SK-N-SH (cell line): ENCODE measurements around the gene GNAT1. TPM values are rescaled to one million over a fixed set of nuclear protein-coding genes. Genes with fewer than 3 reads are reported as not detected.

ENCODE experiments used
- CTCF ChIA-PET: fragments of 300-600, 350-600 bp; formaldehyde crosslinking; extraction: SDS; loops from one replicate; lab custom pipeline; 2021; lab: Yijun Ruan, JAX
- POLR2A ChIA-PET: fragments of 350-600 bp; sonication (Branson Sonifier 250); formaldehyde crosslinking; extraction: SDS; loops from one replicate; lab custom pipeline; 2020; ENCODE audit warnings: antibody characterized with exemption, inconsistent platforms; lab: Yijun Ruan, JAX
- DNase-seq: peaks from one replicate; pipeline ENCODE4 v3.0.0; 2012
- H2AFZ ChIP-seq: fragments of 200-600 bp; sonication (generic); 2 replicates; pipeline ENCODE4 v1.8.1; 2016; ENCODE audit warnings: antibody characterized with exemption, mild to moderate bottlenecking, low read depth
- H3F3A ChIP-seq: fragments of 200-600 bp; sonication (generic); replicated peaks from 2 replicates; pipeline ENCODE3; 2016; ENCODE audit warnings: antibody characterized with exemption, mild to moderate bottlenecking; ENCODE audit not compliant: insufficient read depth
- H3K27ac ChIP-seq, 2 experiments: fragments of 200-500 bp in 1 of 2; fragments of 200-600 bp in 1 of 2; sonication (Bioruptor generic) in 1 of 2; sonication (generic), shearing (Covaris generic) in 1 of 2; 2 replicates each; pipeline versions ENCODE4 v1.5.1 to v1.6.1; 2014 to 2016; ENCODE audit warnings: low read depth in 2 of 2, inconsistent platforms in 1 of 2, low read length in 1 of 2, mild to moderate bottlenecking in 1 of 2, mixed read lengths in 1 of 2
- H3K27me3 ChIP-seq: fragments of 200-600 bp; sonication (generic), shearing (Covaris generic); 2 replicates; pipeline ENCODE4 v1.6.1; 2016; ENCODE audit warnings: mixed run types; ENCODE audit not compliant: insufficient read depth
- H3K36me3 ChIP-seq, 2 experiments: fragments of 200-500 bp in 1 of 2; fragments of 200-600 bp in 1 of 2; sonication (Bioruptor generic) in 1 of 2; sonication (generic) in 1 of 2; replicated peaks in 1 of 2; 2 replicates each; pipeline versions ENCODE3 to v1.5.1; 2014 to 2016; ENCODE audit warnings: low read length in 1 of 2, mild to moderate bottlenecking in 1 of 2; ENCODE audit not compliant: insufficient read depth in 2 of 2, control insufficient read depth in 1 of 2
- H3K4me1 ChIP-seq, 2 experiments: fragments of 200-500 bp in 1 of 2; fragments of 200-600 bp in 1 of 2; sonication (Bioruptor generic) in 1 of 2; sonication (generic), shearing (Covaris generic) in 1 of 2; 2 replicates each; pipeline versions ENCODE4 v1.5.1 to v1.6.1; 2014 to 2016; ENCODE audit warnings: low read depth in 1 of 2, low read length in 1 of 2, mixed run types in 1 of 2; ENCODE audit not compliant: insufficient read depth in 2 of 2, control insufficient read depth in 1 of 2
- H3K4me2 ChIP-seq: fragments of 200-600 bp; sonication (generic), shearing (Covaris generic); 2 replicates; pipeline ENCODE4 v1.6.1; 2017; ENCODE audit warnings: mixed run types
- H3K4me3 ChIP-seq, 2 experiments: fragments of 200-500 bp in 1 of 2; fragments of 200-600 bp in 1 of 2; sonication (Bioruptor generic) in 1 of 2; sonication (generic), shearing (Covaris generic) in 1 of 2; 2 replicates each; pipeline versions ENCODE4 v1.5.1 to v1.8.1; 2014 to 2016; ENCODE audit warnings: low read depth in 2 of 2, inconsistent platforms in 1 of 2, low read length in 1 of 2, mild to moderate bottlenecking in 1 of 2, mixed read lengths in 1 of 2, moderate library complexity in 1 of 2
- H3K79me2 ChIP-seq: fragments of 200-600 bp; sonication (generic); 2 replicates; pipeline ENCODE4 v1.8.1; 2017; ENCODE audit warnings: mild to moderate bottlenecking; ENCODE audit not compliant: insufficient read depth
- H3K9ac ChIP-seq: fragments of 200-600 bp; sonication (generic); 2 replicates; pipeline ENCODE4 v1.6.1; 2017; ENCODE audit warnings: mixed run types
- H3K9me2 ChIP-seq: fragments of 200-600 bp; sonication (generic); 2 replicates; pipeline ENCODE4 v1.6.1; 2017; ENCODE audit warnings: mixed run types
- H3K9me3 ChIP-seq: fragments of 200-600 bp; sonication (generic); 2 replicates; pipeline ENCODE4 v1.6.1; 2017; ENCODE audit warnings: mixed run types, mild to moderate bottlenecking, moderate library complexity
- H4K20me1 ChIP-seq: fragments of 200-600 bp; sonication (generic); 2 replicates; pipeline ENCODE4 v1.6.1; 2017; ENCODE audit warnings: mild to moderate bottlenecking, mixed run types; ENCODE audit not compliant: insufficient read depth
- ELF1 ChIP-seq: IDR thresholded peaks from 2 replicates; pipeline ENCODE4 v1.4.0; 2012
- EP300 ChIP-seq, 2 experiments: IDR thresholded peaks; 2 replicates each; pipeline versions ENCODE4 v1.4.0 to v1.6.1; 2012; ENCODE audit warnings: borderline replicate concordance in 1 of 2, low read depth in 1 of 2, low read length in 1 of 2
- FOSL2 ChIP-seq: IDR thresholded peaks from 2 replicates; pipeline ENCODE4 v1.4.0; 2012; ENCODE audit warnings: low read depth, mild to moderate bottlenecking, moderate library complexity, borderline replicate concordance
- GABPA ChIP-seq: IDR thresholded peaks from 2 replicates; pipeline ENCODE4 v1.4.0; 2012; ENCODE audit warnings: low read depth, mild to moderate bottlenecking
- MEF2A ChIP-seq: IDR thresholded peaks from 2 replicates; pipeline ENCODE4 v1.4.0; 2012; ENCODE audit warnings: low read depth, borderline replicate concordance
- MXI1 ChIP-seq: IDR thresholded peaks from 2 replicates; pipeline ENCODE4 v1.6.1; 2012; ENCODE audit warnings: mild to moderate bottlenecking, low read depth, low read length, improper control_type of control experiment
- NFIC ChIP-seq: IDR thresholded peaks from 2 replicates; pipeline ENCODE4 v1.4.0; 2012; ENCODE audit warnings: borderline replicate concordance
- NRF1 ChIP-seq: IDR thresholded peaks from 2 replicates; pipeline ENCODE4 v1.6.1; 2012; ENCODE audit warnings: low read depth, mild to moderate bottlenecking, low read length
- RAD21 ChIP-seq: IDR thresholded peaks from 2 replicates; pipeline ENCODE4 v1.6.1; 2012; ENCODE audit warnings: mild to moderate bottlenecking, low read length
- RCOR1 ChIP-seq: fragments of 150-350 bp; IDR thresholded peaks from 2 replicates; pipeline ENCODE4 v1.6.1; 2017; ENCODE audit warnings: antibody characterized with exemption, low read length
- SIN3A ChIP-seq: IDR thresholded peaks from 2 replicates; pipeline ENCODE4 v1.6.1; 2012; ENCODE audit warnings: low read depth, mild to moderate bottlenecking, low read length, moderate library complexity, borderline replicate concordance
- SMC3 ChIP-seq: IDR thresholded peaks from 2 replicates; pipeline ENCODE4 v1.6.1; 2012; ENCODE audit warnings: low read depth, low read length, improper control_type of control experiment
- TEAD4 ChIP-seq: IDR thresholded peaks from 2 replicates; pipeline ENCODE4 v1.4.0; 2012; ENCODE audit warnings: mild to moderate bottlenecking, borderline replicate concordance; ENCODE audit not compliant: insufficient read depth
- WGBS: methylation state at CpG from one replicate; pipeline ENCODE4 v1.1.6; 2017; ENCODE audit warnings: low lambda C conversion rate; 5-methylcytosine and 5-hydroxymethylcytosine counted together
- polyA plus RNA-seq, 3 experiments: library from polyadenylated mRNA; depleted of rRNA; stranded (reverse); fragments of >200 nt; gene quantifications; 2 replicates each; pipeline ENCODE4 v1.2.3, GENCODE V29; 2012
- TF ChIP-seq, protein P1 (sequence below): fragments of 150-350 bp; IDR thresholded peaks from 2 replicates; pipeline ENCODE4 v1.6.1; 2017; ENCODE audit warnings: antibody characterized with exemption, low read length, low read depth, borderline replicate concordance
- TF ChIP-seq, protein P2 (sequence below): fragments of 200-600 bp; sonication (generic); IDR thresholded peaks from 2 replicates; pipeline ENCODE4 v1.6.1; 2017; ENCODE audit warnings: antibody characterized with exemption, mild to moderate bottlenecking, moderate library complexity
- TF ChIP-seq, protein P3 (sequence below): IDR thresholded peaks from 2 replicates; pipeline ENCODE4 v1.4.0; 2012; ENCODE audit warnings: low read depth, borderline replicate concordance
- TF ChIP-seq, protein P4 (sequence below): IDR thresholded peaks from 2 replicates; pipeline ENCODE4 v1.4.0; 2012; ENCODE audit warnings: low read depth
- TF ChIP-seq, protein P5 (sequence below): IDR thresholded peaks from 2 replicates; pipeline ENCODE4; 2012
- TF ChIP-seq, protein P6 (sequence below): IDR thresholded peaks from 2 replicates; pipeline ENCODE4 v1.4.0; 2012; ENCODE audit warnings: low read depth, borderline replicate concordance

GNAT1 gene
- polyA plus RNA-seq, 1 of the 3 experiments (the other 2 are of a cell fraction) = not detected

DNA sequence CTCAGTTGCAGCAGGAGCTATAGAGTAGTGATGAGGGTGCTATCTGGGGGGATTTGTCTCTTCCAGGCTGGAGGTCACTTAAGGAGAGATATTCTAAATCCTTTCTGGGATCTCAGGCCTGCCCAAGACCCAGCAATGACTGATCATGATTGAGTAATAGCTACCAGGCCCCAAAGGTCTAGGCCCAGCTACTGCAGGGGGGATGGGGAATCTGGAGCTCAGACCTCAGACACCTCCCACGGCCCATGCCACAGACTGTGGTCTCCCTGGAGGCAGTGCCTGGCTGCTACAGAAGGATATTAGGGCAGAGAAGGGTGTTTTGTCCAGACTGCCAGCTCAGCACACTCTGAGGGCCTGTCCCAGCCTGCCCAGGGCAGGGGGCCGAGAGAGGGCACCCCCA lies 20.5 kb downstream of the GNAT1 start:
- Histone ChIP-seq H3K9me2 (no peaks in the 10 kb centered on the region), H3K4me2 (no peak overlapping the region), H3K79me2 (no peaks in the 10 kb centered on the region), H3K9ac (no peak overlapping the region), H3K4me1 (peaks cover 0 to 4% of the 10 kb centered on the region in 2 experiments; a peak in 1 of 4 replicates), H3K27me3 (no peaks in the 10 kb centered on the region), H3K36me3 (no peaks in the 10 kb centered on the region), H2AFZ (no peak overlapping the region), H4K20me1 (no peaks in the 10 kb centered on the region), H3F3A (no peaks in the 10 kb centered on the region), H3K27ac (no peak overlapping the region), H3K4me3 (no peak overlapping the region), H3K9me3 (no peaks in the 10 kb centered on the region)
- ChIA-PET POLR2A (no interaction called here), CTCF (interaction anchor here (0.9 to 61.6 kb wide), 8 partner anchors 8 to 63 kb away, joined by 3 to 1375 read pairs (median 10); partner anchors contain the start of gene GNAT1)
- WGBS = 80% methylated on average over 1 of the region's 2 CpGs
- DNase-seq = no peak
- TF ChIP-seq SMC3 (no peak), MEF2A (no peak), ELF1 (no peak), EP300 (IDR thresholded peaks at IDR 0.05; ENCODE audit: borderline replicate concordance in 1 of 2, low read depth in 1 of 2, low read length in 1 of 2) (no peak), TEAD4 (no peak), GABPA (no peak), RAD21 (no peak), NFIC (no peak), SIN3A (no peak), MXI1 (no peak), FOSL2 (no peak), NRF1 (no peak), RCOR1 (no peak)
- TF ChIP-seq, protein P1, sequence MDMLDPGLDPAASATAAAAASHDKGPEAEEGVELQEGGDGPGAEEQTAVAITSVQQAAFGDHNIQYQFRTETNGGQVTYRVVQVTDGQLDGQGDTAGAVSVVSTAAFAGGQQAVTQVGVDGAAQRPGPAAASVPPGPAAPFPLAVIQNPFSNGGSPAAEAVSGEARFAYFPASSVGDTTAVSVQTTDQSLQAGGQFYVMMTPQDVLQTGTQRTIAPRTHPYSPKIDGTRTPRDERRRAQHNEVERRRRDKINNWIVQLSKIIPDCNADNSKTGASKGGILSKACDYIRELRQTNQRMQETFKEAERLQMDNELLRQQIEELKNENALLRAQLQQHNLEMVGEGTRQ = no peak
- TF ChIP-seq, protein P2, sequence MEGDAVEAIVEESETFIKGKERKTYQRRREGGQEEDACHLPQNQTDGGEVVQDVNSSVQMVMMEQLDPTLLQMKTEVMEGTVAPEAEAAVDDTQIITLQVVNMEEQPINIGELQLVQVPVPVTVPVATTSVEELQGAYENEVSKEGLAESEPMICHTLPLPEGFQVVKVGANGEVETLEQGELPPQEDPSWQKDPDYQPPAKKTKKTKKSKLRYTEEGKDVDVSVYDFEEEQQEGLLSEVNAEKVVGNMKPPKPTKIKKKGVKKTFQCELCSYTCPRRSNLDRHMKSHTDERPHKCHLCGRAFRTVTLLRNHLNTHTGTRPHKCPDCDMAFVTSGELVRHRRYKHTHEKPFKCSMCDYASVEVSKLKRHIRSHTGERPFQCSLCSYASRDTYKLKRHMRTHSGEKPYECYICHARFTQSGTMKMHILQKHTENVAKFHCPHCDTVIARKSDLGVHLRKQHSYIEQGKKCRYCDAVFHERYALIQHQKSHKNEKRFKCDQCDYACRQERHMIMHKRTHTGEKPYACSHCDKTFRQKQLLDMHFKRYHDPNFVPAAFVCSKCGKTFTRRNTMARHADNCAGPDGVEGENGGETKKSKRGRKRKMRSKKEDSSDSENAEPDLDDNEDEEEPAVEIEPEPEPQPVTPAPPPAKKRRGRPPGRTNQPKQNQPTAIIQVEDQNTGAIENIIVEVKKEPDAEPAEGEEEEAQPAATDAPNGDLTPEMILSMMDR = no peak
- TF ChIP-seq, protein P3, sequence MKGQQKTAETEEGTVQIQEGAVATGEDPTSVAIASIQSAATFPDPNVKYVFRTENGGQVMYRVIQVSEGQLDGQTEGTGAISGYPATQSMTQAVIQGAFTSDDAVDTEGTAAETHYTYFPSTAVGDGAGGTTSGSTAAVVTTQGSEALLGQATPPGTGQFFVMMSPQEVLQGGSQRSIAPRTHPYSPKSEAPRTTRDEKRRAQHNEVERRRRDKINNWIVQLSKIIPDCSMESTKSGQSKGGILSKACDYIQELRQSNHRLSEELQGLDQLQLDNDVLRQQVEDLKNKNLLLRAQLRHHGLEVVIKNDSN = no peak
- TF ChIP-seq, protein P4, sequence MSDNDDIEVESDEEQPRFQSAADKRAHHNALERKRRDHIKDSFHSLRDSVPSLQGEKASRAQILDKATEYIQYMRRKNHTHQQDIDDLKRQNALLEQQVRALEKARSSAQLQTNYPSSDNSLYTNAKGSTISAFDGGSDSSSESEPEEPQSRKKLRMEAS = no peak
- TF ChIP-seq, protein P5, sequence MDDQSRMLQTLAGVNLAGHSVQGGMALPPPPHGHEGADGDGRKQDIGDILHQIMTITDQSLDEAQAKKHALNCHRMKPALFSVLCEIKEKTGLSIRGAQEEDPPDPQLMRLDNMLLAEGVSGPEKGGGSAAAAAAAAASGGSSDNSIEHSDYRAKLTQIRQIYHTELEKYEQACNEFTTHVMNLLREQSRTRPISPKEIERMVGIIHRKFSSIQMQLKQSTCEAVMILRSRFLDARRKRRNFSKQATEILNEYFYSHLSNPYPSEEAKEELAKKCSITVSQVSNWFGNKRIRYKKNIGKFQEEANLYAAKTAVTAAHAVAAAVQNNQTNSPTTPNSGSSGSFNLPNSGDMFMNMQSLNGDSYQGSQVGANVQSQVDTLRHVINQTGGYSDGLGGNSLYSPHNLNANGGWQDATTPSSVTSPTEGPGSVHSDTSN = no peak
- TF ChIP-seq, protein P6, sequence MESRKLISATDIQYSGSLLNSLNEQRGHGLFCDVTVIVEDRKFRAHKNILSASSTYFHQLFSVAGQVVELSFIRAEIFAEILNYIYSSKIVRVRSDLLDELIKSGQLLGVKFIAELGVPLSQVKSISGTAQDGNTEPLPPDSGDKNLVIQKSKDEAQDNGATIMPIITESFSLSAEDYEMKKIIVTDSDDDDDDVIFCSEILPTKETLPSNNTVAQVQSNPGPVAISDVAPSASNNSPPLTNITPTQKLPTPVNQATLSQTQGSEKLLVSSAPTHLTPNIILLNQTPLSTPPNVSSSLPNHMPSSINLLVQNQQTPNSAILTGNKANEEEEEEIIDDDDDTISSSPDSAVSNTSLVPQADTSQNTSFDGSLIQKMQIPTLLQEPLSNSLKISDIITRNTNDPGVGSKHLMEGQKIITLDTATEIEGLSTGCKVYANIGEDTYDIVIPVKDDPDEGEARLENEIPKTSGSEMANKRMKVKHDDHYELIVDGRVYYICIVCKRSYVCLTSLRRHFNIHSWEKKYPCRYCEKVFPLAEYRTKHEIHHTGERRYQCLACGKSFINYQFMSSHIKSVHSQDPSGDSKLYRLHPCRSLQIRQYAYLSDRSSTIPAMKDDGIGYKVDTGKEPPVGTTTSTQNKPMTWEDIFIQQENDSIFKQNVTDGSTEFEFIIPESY = no peak
